Panc1 (cell line): ENCODE results near the gene PSMD8. TPM values are rescaled to one million over a fixed set of nuclear protein-coding genes. Genes with fewer than 3 reads are reported as not detected.

Experiments used
- ATAC-seq: fragments of 200-7000 bp; cut with Tn5 transposase; 2 replicates; pipeline ENCODE4 v1.9.1; 2020; ENCODE audit warnings: mild to moderate bottlenecking, moderate library complexity
- BruUV-seq: library from RNA; stranded (reverse); fragments of 400-500 nt; replicated peaks from 2 replicates; lab custom pipeline; 2021; lab: Mats Ljungman, UMichigan
- CTCF ChIA-PET: fragments of 300-600 bp; sonication (Branson Sonifier 250); formaldehyde crosslinking; loops from one replicate; lab custom pipeline; 2022; ENCODE audit warnings: antibody characterized with exemption; lab: Charles Lee
- POLR2A ChIA-PET: fragments of 300-600 bp; sonication (Branson Sonifier 250); formaldehyde crosslinking; loops from one replicate; lab custom pipeline; 2022; ENCODE audit warnings: antibody characterized with exemption; lab: Charles Lee
- DNase-seq: peaks from one replicate; pipeline ENCODE4 v3.0.0-alpha.2; 2010; ENCODE audit warnings: low read depth, low spot score
- H3K27ac ChIP-seq: 2 replicates; pipeline ENCODE4 v1.5.1; 2011; ENCODE audit warnings: mild to moderate bottlenecking, low read length, inconsistent platforms
- H3K27me3 ChIP-seq: fragments of 200-500 bp; sonication (Bioruptor generic); 2 replicates; pipeline ENCODE4 v1.6.0; 2014; ENCODE audit warnings: low read length, inconsistent platforms; ENCODE audit not compliant: control insufficient read depth, insufficient read depth
- H3K36me3 ChIP-seq: fragments of 200-500 bp; sonication (Bioruptor generic); 2 replicates; pipeline ENCODE4 v1.5.1; 2014; ENCODE audit warnings: inconsistent platforms, mild to moderate bottlenecking, low read length, moderate library complexity; ENCODE audit not compliant: control insufficient read depth, insufficient read depth
- H3K4me1 ChIP-seq: 2 replicates; pipeline ENCODE4 v1.5.1; 2011; ENCODE audit warnings: inconsistent platforms, mild to moderate bottlenecking, low read length, moderate library complexity; ENCODE audit not compliant: control insufficient read depth, insufficient read depth
- H3K4me3 ChIP-seq, 2 experiments: 2 replicates each; pipeline ENCODE4 v1.5.1; 2011 to 2012; ENCODE audit warnings: low read depth in 2 of 2, low read length in 2 of 2, mild to moderate bottlenecking in 2 of 2, inconsistent platforms in 1 of 2, moderate library complexity in 1 of 2
- H3K9me3 ChIP-seq: fragments of 200-500 bp; sonication (Bioruptor generic); 2 replicates; pipeline ENCODE4 v1.5.1; 2014; ENCODE audit warnings: low read depth, mild to moderate bottlenecking, inconsistent platforms, low read length, moderate library complexity; ENCODE audit not compliant: control insufficient read depth, insufficient read depth
- POLR2AphosphoS5 ChIP-seq: IDR thresholded peaks from 2 replicates; pipeline ENCODE4 v1.6.1; 2012; ENCODE audit warnings: mild to moderate bottlenecking, low read depth, low read length, moderate library complexity
- SIN3A ChIP-seq: IDR thresholded peaks from 2 replicates; pipeline ENCODE4 v1.6.1; 2012; ENCODE audit warnings: low read depth, mild to moderate bottlenecking, low read length, moderate library complexity, borderline replicate concordance; ENCODE audit not compliant: insufficient read depth
- TCF7L2 ChIP-seq: IDR thresholded peaks from 2 replicates; pipeline ENCODE4 v1.6.1; 2011; ENCODE audit warnings: mild to moderate bottlenecking, low read depth, low read length, inconsistent platforms
- in situ Hi-C: cut with HindIII; loops from 2 replicates; pipeline ENCODE4 v1.10.0; 2016; ENCODE audit warnings: low sequenced_read_pairs, low pct_unique_long_range_greater_than_20kb
- intact Hi-C: fragments of 100-400 bp; cut with micrococcal nuclease; formaldehyde crosslinking; loops from one replicate; pipeline ENCODE4 v1.10.0; 2022; ENCODE audit not compliant: unreplicated experiment
- total RNA-seq: library from RNA; stranded (reverse); gene quantifications from one replicate; pipeline ENCODE4 v1.2.1, GENCODE V29; 2021; ENCODE audit not compliant: unreplicated experiment
- TF ChIP-seq, protein P1 (sequence below): fragments of 450-650 bp; IDR thresholded peaks from 2 replicates; pipeline ENCODE4 v1.5.1; 2017; ENCODE audit warnings: mild to moderate bottlenecking
- TF ChIP-seq, protein P2 (sequence below), 2 experiments: IDR thresholded peaks; 2 replicates each; pipeline ENCODE4 v1.6.1; 2011 to 2012; ENCODE audit warnings: low read depth in 2 of 2, control low read depth in 1 of 2, low read length in 1 of 2, mild to moderate bottlenecking in 1 of 2, moderate library complexity in 1 of 2; ENCODE audit not compliant: insufficient read depth in 1 of 2

Gene PSMD8
- total RNA-seq, 1 experiment from 2014 or later: 388 TPM

DNA sequence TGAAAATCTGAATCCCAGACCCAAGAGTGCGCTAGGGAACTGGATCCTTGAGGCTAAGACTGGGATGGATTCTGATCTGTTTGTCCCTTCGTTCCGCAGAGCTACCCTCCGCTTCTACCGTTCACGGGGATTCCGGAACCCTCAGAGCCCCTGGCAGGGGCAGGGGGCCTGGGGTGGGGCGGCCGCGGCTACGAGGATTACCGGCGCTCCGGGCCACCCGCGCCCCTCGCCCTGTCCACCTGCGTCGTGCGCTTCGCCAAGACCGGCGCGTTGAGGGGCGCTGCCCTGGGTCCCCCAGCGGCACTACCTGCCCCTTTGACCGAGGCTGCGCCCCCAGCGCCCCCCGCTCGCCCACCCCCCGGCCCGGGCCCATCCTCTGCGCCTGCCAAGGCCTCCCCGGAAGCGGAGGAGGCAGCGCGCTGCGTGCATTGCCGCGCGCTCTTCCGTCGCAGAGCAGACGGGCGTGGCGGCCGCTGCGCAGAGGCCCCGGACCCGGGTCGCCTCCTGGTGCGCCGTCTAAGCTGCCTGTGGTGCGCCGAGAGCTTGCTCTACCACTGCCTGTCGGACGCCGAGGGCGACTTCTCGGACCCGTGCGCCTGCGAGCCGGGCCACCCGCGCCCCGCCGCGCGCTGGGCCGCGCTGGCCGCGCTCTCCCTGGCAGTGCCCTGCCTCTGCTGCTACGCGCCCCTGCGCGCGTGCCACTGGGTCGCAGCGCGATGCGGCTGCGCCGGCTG is 21.2 kb downstream of the PSMD8 start:
- Histone ChIP-seq H3K36me3 (no peaks in the 10 kb centered on the region), H3K27ac (no peak overlapping the region), H3K9me3 (no peaks in the 10 kb centered on the region), H3K4me3 (no peak overlapping the region), H3K27me3 (no peaks in the 10 kb centered on the region), H3K4me1 (peaks cover 3% of the 10 kb centered on the region; the same call in 1 of the 2 replicates)
- ATAC-seq (no peak), DNase-seq (no peak)
- no TSS peak for BruUV-seq
- intact Hi-C loops (no loop called here), in situ Hi-C loops (no loop called here)
- POLR2A ChIA-PET: no interaction called here
- CTCF ChIA-PET: no interaction called here
- TF ChIP-seq TCF7L2: no peak
- TF ChIP-seq SIN3A: no peak
- TF ChIP-seq POLR2AphosphoS5: no peak
- TF ChIP-seq, protein P1, sequence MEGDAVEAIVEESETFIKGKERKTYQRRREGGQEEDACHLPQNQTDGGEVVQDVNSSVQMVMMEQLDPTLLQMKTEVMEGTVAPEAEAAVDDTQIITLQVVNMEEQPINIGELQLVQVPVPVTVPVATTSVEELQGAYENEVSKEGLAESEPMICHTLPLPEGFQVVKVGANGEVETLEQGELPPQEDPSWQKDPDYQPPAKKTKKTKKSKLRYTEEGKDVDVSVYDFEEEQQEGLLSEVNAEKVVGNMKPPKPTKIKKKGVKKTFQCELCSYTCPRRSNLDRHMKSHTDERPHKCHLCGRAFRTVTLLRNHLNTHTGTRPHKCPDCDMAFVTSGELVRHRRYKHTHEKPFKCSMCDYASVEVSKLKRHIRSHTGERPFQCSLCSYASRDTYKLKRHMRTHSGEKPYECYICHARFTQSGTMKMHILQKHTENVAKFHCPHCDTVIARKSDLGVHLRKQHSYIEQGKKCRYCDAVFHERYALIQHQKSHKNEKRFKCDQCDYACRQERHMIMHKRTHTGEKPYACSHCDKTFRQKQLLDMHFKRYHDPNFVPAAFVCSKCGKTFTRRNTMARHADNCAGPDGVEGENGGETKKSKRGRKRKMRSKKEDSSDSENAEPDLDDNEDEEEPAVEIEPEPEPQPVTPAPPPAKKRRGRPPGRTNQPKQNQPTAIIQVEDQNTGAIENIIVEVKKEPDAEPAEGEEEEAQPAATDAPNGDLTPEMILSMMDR: no peak
- TF ChIP-seq, protein P2, sequence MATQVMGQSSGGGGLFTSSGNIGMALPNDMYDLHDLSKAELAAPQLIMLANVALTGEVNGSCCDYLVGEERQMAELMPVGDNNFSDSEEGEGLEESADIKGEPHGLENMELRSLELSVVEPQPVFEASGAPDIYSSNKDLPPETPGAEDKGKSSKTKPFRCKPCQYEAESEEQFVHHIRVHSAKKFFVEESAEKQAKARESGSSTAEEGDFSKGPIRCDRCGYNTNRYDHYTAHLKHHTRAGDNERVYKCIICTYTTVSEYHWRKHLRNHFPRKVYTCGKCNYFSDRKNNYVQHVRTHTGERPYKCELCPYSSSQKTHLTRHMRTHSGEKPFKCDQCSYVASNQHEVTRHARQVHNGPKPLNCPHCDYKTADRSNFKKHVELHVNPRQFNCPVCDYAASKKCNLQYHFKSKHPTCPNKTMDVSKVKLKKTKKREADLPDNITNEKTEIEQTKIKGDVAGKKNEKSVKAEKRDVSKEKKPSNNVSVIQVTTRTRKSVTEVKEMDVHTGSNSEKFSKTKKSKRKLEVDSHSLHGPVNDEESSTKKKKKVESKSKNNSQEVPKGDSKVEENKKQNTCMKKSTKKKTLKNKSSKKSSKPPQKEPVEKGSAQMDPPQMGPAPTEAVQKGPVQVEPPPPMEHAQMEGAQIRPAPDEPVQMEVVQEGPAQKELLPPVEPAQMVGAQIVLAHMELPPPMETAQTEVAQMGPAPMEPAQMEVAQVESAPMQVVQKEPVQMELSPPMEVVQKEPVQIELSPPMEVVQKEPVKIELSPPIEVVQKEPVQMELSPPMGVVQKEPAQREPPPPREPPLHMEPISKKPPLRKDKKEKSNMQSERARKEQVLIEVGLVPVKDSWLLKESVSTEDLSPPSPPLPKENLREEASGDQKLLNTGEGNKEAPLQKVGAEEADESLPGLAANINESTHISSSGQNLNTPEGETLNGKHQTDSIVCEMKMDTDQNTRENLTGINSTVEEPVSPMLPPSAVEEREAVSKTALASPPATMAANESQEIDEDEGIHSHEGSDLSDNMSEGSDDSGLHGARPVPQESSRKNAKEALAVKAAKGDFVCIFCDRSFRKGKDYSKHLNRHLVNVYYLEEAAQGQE (IDR thresholded peaks at IDR 0.05; ENCODE audit: insufficient read depth in 1 of 2, low read depth in 2 of 2, low read length in 1 of 2): no peak

DNA sequence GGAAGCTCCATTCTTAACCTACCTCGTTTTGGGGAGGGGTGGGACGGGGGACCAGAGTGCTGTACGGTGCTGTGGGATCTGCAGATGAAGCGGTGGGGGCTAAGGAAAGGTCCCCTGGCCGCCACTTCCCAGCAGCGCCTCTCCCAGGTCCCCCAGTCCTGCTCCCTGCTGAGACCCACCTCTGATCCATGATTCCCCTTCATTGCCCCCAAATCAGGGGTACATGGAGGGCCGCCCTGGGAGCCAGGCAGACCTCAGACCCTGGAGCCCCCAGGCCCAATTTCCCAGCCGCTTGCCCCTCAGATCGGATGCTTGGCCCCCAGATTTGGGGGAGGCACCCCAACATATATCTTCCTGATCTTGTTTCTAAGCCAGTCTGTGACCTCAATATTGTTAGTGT is 24.7 kb downstream of the PSMD8 start:
- TF ChIP-seq, protein P2 (IDR thresholded peaks at IDR 0.05; ENCODE audit: insufficient read depth in 1 of 2, low read depth in 2 of 2, low read length in 1 of 2): no peak
- no peak for TF ChIP-seq POLR2AphosphoS5
- in situ Hi-C loops: no loop called here
- CTCF ChIA-PET: no interaction called here
- BruUV-seq: no TSS peak
- POLR2A ChIA-PET: interaction anchor here (0.6 kb wide), 1 partner anchor 21 kb away, joined by 3 read pairs; no protein-coding TSS in a partner anchor
- ATAC-seq (no peak), DNase-seq (no peak)
- Histone ChIP-seq H3K4me3 (no peak overlapping the region), H3K36me3 (no peaks in the 10 kb centered on the region), H3K27ac (no peak overlapping the region), H3K9me3 (no peaks in the 10 kb centered on the region), H3K27me3 (no peaks in the 10 kb centered on the region), H3K4me1 (peaks cover 3% of the 10 kb centered on the region; the same call in 1 of the 2 replicates)
- intact Hi-C loops: no loop called here
